ENCODE results near the gene PRDM16. TPM values are rescaled to one million over a fixed set of nuclear protein-coding genes. Genes with fewer than 3 reads are reported as not detected.

PRDM16 gene
- total RNA-seq, 4 donors from 2014 or later: 5.4 to 13.2 (median 7.7) TPM

DNA sequence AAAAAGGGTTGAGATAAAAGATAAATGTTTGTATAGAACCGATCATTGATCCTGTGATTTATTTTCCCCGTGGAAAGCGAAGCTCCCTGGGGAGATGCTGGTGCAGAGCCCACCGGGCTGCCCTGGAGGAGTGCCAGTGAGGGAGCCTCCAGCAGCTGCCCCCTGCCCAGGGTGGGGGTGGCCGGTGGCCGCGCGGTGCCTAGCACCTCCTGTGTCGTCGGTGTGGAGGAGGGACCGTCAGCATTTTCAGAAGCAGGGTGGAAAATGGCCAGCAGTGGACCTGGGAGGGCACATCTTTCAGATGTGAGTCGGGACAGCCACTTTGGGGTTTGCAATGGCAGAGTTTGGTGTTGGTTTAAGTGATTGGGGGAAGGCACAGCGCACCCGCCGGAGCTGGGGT, 164.0 kb downstream of the PRDM16 start:
- peaks cover 0 to 8% (median 0%) of the 10 kb centered on the region in 4 donors for H3K4me1 ChIP-seq
- TF ChIP-seq CTCF (IDR thresholded peaks at IDR 0.05) (no peak), POLR2A (IDR thresholded peaks at IDR 0.05) (no peak)
- no peaks in the 10 kb centered on the region for H3K36me3 ChIP-seq
- H3K27ac ChIP-seq: no peak overlapping the region
- H3K9me3 ChIP-seq: no peaks in the 10 kb centered on the region
- H3K27me3 ChIP-seq: no peaks in the 10 kb centered on the region
- H3K4me3 ChIP-seq: no peak overlapping the region
- DNase-seq: no peak

GRCh38 chr1:3233551-3233950, 164.5 kb downstream of the PRDM16 start:
- H3K27ac ChIP-seq: no peak overlapping the region
- H3K4me3 ChIP-seq: no peak overlapping the region
- no peaks in the 10 kb centered on the region for H3K9me3 ChIP-seq
- no peak for DNase-seq
- H3K36me3 ChIP-seq: no peaks in the 10 kb centered on the region
- TF ChIP-seq CTCF (IDR thresholded peaks at IDR 0.05): no peak
- H3K4me1 ChIP-seq: peaks cover 0 to 9% (median 0%) of the 10 kb centered on the region in 4 donors
- no peaks in the 10 kb centered on the region for H3K27me3 ChIP-seq

DNA sequence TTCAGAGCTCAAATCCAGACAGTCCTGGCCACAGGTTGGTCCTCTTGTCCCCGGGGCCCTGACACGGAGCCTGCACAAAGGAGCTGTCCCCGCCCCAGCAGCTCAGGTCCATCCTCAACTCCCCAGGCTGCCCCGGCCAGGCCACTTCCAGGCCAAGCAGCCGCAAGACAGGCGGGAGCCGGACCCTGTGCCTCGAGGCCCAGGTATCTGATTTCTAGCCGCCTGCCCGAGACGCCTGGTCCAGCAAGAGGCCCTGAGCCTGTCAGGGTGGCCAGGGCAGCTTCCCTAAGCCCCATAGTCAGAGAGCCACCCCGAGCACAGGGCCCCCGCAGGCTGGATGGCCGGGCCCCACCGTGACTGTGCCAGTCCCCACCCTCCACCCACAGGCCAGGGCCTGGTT, 165.3 kb downstream of the PRDM16 start:
- H3K27me3 ChIP-seq: no peaks in the 10 kb centered on the region
- no peak overlapping the region for H3K27ac ChIP-seq
- no peaks in the 10 kb centered on the region for H3K9me3 ChIP-seq
- H3K36me3 ChIP-seq: no peaks in the 10 kb centered on the region
- DNase-seq: no peak
- no peak overlapping the region for H3K4me3 ChIP-seq
- peaks cover 0 to 9% (median 0%) of the 10 kb centered on the region in 4 donors for H3K4me1 ChIP-seq
- TF ChIP-seq CTCF (IDR thresholded peaks at IDR 0.05) (no peak), POLR2A (IDR thresholded peaks at IDR 0.05) (no peak)

DNA sequence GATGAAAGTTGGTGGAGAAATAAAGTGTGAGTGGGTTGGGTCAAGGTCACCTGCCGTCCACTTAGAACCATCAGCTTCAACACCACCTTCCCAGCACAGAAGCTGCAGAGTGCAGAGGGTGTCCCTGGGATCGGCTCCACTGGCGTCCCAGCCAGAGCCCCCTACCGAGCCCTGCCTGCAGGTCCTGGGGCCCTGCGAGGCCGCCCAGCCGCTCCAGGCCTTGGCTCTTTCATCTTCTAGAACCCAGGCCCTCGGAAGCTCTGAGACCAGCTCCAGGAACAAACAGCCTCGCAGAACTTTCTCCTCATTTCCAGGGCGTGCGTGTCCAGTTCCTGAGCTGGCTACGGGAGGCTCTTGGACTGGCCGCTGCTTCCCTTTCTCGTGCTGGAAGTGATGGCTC, 166.0 kb downstream of the PRDM16 start:
- no peak overlapping the region for H3K4me3 ChIP-seq
- no peaks in the 10 kb centered on the region for H3K27me3 ChIP-seq
- no peak for DNase-seq
- TF ChIP-seq POLR2A (IDR thresholded peaks at IDR 0.05): no peak
- TF ChIP-seq CTCF (IDR thresholded peaks at IDR 0.05): no peak
- no peaks in the 10 kb centered on the region for H3K36me3 ChIP-seq
- no peaks in the 10 kb centered on the region for H3K9me3 ChIP-seq
- H3K27ac ChIP-seq: no peak overlapping the region
- H3K4me1 ChIP-seq: peaks cover 0 to 9% (median 0%) of the 10 kb centered on the region in 4 donors

DNA sequence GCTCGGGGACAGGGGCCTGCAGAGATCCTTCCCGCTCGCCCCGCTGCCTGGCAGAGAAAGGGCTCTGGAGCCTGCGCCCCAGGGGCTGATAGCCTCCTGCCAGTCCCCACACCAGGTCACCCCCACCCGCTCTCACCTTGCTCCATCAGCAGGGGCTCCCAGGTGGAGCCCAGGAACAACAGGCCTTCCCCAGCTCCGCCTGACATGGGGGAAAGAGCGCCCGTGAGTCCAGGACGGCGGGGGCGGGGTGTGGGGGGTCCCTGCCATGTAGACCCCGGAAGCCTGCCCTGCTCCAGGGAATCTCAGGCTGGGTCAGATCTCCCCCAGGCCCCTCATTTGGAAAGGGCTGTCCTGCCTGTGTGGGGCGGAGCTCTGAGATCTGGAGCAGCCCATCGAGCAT, 166.5 kb downstream of the PRDM16 start:
- H3K4me3 ChIP-seq: no peak overlapping the region
- TF ChIP-seq CTCF (IDR thresholded peaks at IDR 0.05): no peak
- TF ChIP-seq POLR2A (IDR thresholded peaks at IDR 0.05): no peak
- no peaks in the 10 kb centered on the region for H3K9me3 ChIP-seq
- DNase-seq: no peak
- no peaks in the 10 kb centered on the region for H3K27me3 ChIP-seq
- H3K36me3 ChIP-seq: no peaks in the 10 kb centered on the region
- no peak overlapping the region for H3K27ac ChIP-seq
- H3K4me1 ChIP-seq: peaks cover 0 to 9% (median 0%) of the 10 kb centered on the region in 4 donors

- H3K27ac ChIP-seq: no peak overlapping the region
- H3K27me3 ChIP-seq: no peaks in the 10 kb centered on the region
- TF ChIP-seq POLR2A (IDR thresholded peaks at IDR 0.05): no peak
- TF ChIP-seq CTCF (IDR thresholded peaks at IDR 0.05): no peak
- H3K4me1 ChIP-seq: peaks cover 0 to 9% (median 0%) of the 10 kb centered on the region in 4 donors
- no peak overlapping the region for H3K4me3 ChIP-seq
- H3K9me3 ChIP-seq: no peaks in the 10 kb centered on the region
- H3K36me3 ChIP-seq: no peaks in the 10 kb centered on the region
- DNase-seq: no peak
Measured at GRCh38 chr1:3236361-3236760, 167.4 kb downstream of the PRDM16 start.
